Measurements from ENCODE around the gene TLE6.
"Not testable (repeated sequence)": the region's sequence is repeated elsewhere in the genome, so short reads cannot be mapped to it uniquely, and the experiment has no call there.

Gene TLE6

GRCh38 chr19:3031607-3031867 is 54.2 kb downstream of the TLE6 start:
- DNase-seq, result no peak

GRCh38 chr19:3033595-3034405 is 56.4 kb downstream of the TLE6 start:
- DNase-seq, result no peak

- no peak for DNase-seq
Observed at GRCh38 chr19:3034406-3034655, 57.0 kb downstream of the TLE6 start.

- DNase-seq, result peak in 1 of 2 donors; percentile 34
Observed at GRCh38 chr19:3034656-3035541, 57.5 kb downstream of the TLE6 start.

GRCh38 chr19:3035542-3036118 is 58.3 kb downstream of the TLE6 start:
- DNase-seq, result peak; percentile 92 to 95

- peak; percentile 73 to 78 for DNase-seq
Observed at GRCh38 chr19:3036119-3036976, 59.0 kb downstream of the TLE6 start.

GRCh38 chr19:3036977-3037544 is 59.7 kb downstream of the TLE6 start:
- DNase-seq, result not testable (repeated sequence)

GRCh38 chr19:3038214-3038613 is 60.9 kb downstream of the TLE6 start:
- no peak for DNase-seq

GRCh38 chr19:3039125-3039524 is 61.8 kb downstream of the TLE6 start:
- DNase-seq, result no peak

GRCh38 chr19:3039641-3040077 is 62.3 kb downstream of the TLE6 start:
- no peak for DNase-seq

GRCh38 chr19:3041327-3041726 is 64.0 kb downstream of the TLE6 start:
- DNase-seq, result no peak

- no peak for DNase-seq
Observed at GRCh38 chr19:3041761-3042620, 64.6 kb downstream of the TLE6 start.

- no peak for DNase-seq
Observed at GRCh38 chr19:3042621-3043267, 65.4 kb downstream of the TLE6 start.

All from activated CD4-positive, alpha-beta T cell treated with anti-CD3 and anti-CD28 coated beads for 4 hours (primary cell).